ENCODE measurements around the gene MTCL1.

- TF ChIP-seq CTCF (IDR thresholded peaks at IDR 0.05) (no peak), TCF7L2 (IDR thresholded peaks at IDR 0.05; ENCODE audit: low read depth, low read length) (no peak), POLR2AphosphoS5 (IDR thresholded peaks at IDR 0.05; ENCODE audit: low read depth, low read length) (no peak), REST (IDR thresholded peaks at IDR 0.05; ENCODE audit: insufficient read depth in 1 of 2, low read depth in 2 of 2, low read length in 1 of 2) (no peak)
These were observed 115.7 kb downstream of the MTCL1 start for GRCh38 chr18:8821083-8821465.
